GM12864 (cell line): Measurements from ENCODE around the gene ZGPAT.

ENCODE experiments used
- DNase-seq: peaks from one replicate; pipeline ENCODE4 v3.0.0-alpha.2; 2011; ENCODE audit warnings: low read depth
- H3K4me3 ChIP-seq: 2 replicates; pipeline ENCODE4 v1.5.1; 2011; ENCODE audit warnings: mild to moderate bottlenecking, low read depth, low read length, control low read depth
- CTCF ChIP-seq: IDR thresholded peaks from 2 replicates; pipeline ENCODE4 v1.5.1; 2011; ENCODE audit warnings: low read depth, mild to moderate bottlenecking, moderate library complexity, low read length, control low read depth, inconsistent platforms; ENCODE audit errors: missing control alignments

Gene ZGPAT

GRCh38 chr20:63697868-63698545 is 9.8 kb upstream of the ZGPAT start:
- TF ChIP-seq CTCF = no peak
- no peak overlapping the region for H3K4me3 ChIP-seq
- no peak for DNase-seq

- no peak for TF ChIP-seq CTCF
- no peak overlapping the region for H3K4me3 ChIP-seq
- DNase-seq = no peak
These were observed 8.9 kb upstream of the ZGPAT start for GRCh38 chr20:63698739-63699465.

DNA sequence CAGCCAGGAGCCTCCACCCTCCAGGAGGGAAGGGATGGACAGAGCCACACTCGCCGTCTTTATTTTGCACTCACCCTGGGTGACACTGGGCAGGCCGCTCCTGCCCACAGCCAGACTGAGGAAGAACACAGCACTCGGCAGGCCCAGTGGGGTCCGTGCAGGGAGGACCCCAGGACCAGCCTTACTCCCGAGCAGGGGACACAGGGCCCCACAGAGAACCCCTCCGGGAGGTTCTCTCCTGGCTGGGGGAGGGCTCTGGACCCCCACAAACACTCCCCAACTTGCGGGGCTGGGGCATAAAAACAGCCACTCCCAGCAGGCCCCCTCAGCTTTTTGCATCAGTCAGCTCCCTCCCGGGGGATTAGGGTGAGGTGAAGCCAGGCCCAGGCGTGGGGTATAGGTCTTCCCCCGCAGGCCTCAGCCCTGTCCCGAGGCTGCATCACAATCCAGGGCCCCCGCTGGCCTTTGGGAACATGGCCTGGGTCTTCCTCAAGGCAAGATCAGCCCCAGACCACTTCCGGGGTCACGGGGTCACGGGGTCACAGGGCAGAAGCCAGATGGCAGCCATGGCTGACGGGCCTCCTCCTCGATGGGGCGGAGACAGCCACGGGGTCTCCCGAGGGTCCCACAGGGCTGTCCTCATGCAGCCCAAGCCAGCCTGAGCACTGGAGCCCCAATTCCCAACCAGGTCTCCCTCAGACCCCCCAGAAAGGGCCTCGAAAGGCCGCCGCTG is 8.2 kb upstream of the ZGPAT start:
- no peak for TF ChIP-seq CTCF
- no peak overlapping the region for H3K4me3 ChIP-seq
- no peak for DNase-seq

GRCh38 chr20:63700199-63701050 is 7.4 kb upstream of the ZGPAT start:
- DNase-seq = no peak

DNA sequence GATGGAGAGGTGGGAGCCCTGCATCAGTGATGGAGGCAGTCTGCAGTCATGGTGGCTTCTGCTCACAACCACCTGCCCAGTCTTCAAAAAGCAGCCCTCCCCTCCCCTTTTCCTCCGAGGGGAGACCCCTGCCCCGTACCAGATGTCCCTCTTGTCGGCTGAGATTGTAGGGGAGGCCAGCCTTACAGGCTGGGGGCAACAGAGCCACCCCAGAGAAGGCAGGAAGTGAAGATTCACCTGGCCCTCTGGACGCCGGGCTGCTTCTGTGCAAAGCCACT is 6.8 kb upstream of the ZGPAT start:
- TF ChIP-seq CTCF = no peak
- no peak for DNase-seq
- no peak overlapping the region for H3K4me3 ChIP-seq

More at GRCh38 chr20:63700199-63701050, 7.4 kb upstream of the ZGPAT start:
- no peak overlapping the region for H3K4me3 ChIP-seq
- no peak for TF ChIP-seq CTCF

GRCh38 chr20:63701329-63702035 is 6.4 kb upstream of the ZGPAT start:
- TF ChIP-seq CTCF = no peak
- H3K4me3 ChIP-seq = no peak overlapping the region
- no peak for DNase-seq
